ENCODE measurements around the gene PROC.
A peak's percentile ranks its signal among the peaks of the same experiment; 100 is the strongest.

PROC gene

GRCh38 chr2:127420039-127420864, 2.0 kb downstream of the PROC start:
- Histone ChIP-seq H3K27ac (no peak overlapping the region), H3K9ac (ENCODE audit: insufficient read length) (no peak overlapping the region), H3K4me3 (no peak overlapping the region), H3K36me3 (ENCODE audit: insufficient read depth, low read length) (no peaks in the 10 kb centered on the region), H3K9me3 (ENCODE audit: low read depth, low read length) (no peaks in the 10 kb centered on the region)
- no peak for TF ChIP-seq EZH2 (IDR thresholded peaks at IDR 0.05)
- TF ChIP-seq FOXP2 (optimal IDR thresholded peaks at IDR 0.05; ENCODE audit: control extremely low read depth, extremely low read length, insufficient read depth): no peak
- TF ChIP-seq POLR2AphosphoS5 (IDR thresholded peaks at IDR 0.05; ENCODE audit: borderline replicate concordance, low read depth, low read length): no peak
- no peak for DNase-seq (ENCODE audit: low read depth, low spot score)

DNA sequence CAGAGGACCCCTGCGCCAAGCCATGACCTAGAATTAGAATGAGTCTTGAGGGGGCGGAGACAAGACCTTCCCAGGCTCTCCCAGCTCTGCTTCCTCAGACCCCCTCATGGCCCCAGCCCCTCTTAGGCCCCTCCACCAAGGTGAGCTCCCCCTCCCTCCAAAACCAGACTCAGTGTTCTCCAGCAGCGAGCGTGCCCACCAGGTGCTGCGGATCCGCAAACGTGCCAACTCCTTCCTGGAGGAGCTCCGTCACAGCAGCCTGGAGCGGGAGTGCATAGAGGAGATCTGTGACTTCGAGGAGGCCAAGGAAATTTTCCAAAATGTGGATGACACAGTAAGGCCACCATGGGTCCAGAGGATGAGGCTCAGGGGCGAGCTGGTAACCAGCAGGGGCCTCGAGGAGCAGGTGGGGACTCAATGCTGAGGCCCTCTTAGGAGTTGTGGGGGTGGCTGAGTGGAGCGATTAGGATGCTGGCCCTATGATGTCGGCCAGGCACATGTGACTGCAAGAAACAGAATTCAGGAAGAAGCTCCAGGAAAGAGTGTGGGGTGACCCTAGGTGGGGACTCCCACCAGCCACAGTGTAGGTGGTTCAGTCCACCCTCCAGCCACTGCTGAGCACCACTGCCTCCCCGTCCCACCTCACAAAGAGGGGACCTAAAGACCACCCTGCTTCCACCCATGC, 3.0 kb downstream of the PROC start:
- Histone ChIP-seq H3K9me3 (ENCODE audit: low read depth, low read length) (no peaks in the 10 kb centered on the region), H3K9ac (ENCODE audit: insufficient read length) (no peak overlapping the region), H3K27ac (no peak overlapping the region), H3K36me3 (ENCODE audit: insufficient read depth, low read length) (no peaks in the 10 kb centered on the region), H3K4me3 (no peak overlapping the region)
- TF ChIP-seq EZH2 (IDR thresholded peaks at IDR 0.05) (no peak), POLR2AphosphoS5 (IDR thresholded peaks at IDR 0.05; ENCODE audit: borderline replicate concordance, low read depth, low read length) (no peak), FOXP2 (optimal IDR thresholded peaks at IDR 0.05; ENCODE audit: control extremely low read depth, extremely low read length, insufficient read depth) (no peak)
- DNase-seq (ENCODE audit: low read depth, low spot score): no peak

DNA sequence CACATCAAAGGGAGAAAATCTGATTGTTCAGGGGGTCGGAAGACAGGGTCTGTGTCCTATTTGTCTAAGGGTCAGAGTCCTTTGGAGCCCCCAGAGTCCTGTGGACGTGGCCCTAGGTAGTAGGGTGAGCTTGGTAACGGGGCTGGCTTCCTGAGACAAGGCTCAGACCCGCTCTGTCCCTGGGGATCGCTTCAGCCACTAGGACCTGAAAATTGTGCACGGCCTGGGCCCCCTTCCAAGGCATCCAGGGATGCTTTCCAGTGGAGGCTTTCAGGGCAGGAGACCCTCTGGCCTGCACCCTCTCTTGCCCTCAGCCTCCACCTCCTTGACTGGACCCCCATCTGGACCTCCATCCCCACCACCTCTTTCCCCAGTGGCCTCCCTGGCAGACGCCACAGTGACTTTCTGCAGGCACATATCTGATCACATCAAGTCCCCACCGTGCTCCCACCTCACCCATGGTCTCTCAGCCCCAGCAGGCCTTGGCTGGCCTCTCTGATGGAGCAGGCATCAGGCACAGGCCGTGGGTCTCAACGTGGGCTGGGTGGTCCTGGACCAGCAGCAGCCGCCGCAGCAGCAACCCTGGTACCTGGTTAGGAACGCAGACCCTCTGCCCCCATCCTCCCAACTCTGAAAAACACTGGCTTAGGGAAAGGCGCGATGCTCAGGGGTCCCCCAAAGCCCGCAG, 3.8 kb downstream of the PROC start:
- Histone ChIP-seq H3K9ac (ENCODE audit: insufficient read length) (no peak overlapping the region), H3K9me3 (ENCODE audit: low read depth, low read length) (no peaks in the 10 kb centered on the region), H3K36me3 (ENCODE audit: insufficient read depth, low read length) (no peaks in the 10 kb centered on the region), H3K27ac (no peak overlapping the region), H3K4me3 (no peak overlapping the region)
- no peak for TF ChIP-seq POLR2AphosphoS5 (IDR thresholded peaks at IDR 0.05; ENCODE audit: borderline replicate concordance, low read depth, low read length)
- TF ChIP-seq EZH2 (IDR thresholded peaks at IDR 0.05): no peak
- no peak for TF ChIP-seq FOXP2 (optimal IDR thresholded peaks at IDR 0.05; ENCODE audit: control extremely low read depth, extremely low read length, insufficient read depth)
- DNase-seq (ENCODE audit: low read depth, low spot score): no peak

DNA sequence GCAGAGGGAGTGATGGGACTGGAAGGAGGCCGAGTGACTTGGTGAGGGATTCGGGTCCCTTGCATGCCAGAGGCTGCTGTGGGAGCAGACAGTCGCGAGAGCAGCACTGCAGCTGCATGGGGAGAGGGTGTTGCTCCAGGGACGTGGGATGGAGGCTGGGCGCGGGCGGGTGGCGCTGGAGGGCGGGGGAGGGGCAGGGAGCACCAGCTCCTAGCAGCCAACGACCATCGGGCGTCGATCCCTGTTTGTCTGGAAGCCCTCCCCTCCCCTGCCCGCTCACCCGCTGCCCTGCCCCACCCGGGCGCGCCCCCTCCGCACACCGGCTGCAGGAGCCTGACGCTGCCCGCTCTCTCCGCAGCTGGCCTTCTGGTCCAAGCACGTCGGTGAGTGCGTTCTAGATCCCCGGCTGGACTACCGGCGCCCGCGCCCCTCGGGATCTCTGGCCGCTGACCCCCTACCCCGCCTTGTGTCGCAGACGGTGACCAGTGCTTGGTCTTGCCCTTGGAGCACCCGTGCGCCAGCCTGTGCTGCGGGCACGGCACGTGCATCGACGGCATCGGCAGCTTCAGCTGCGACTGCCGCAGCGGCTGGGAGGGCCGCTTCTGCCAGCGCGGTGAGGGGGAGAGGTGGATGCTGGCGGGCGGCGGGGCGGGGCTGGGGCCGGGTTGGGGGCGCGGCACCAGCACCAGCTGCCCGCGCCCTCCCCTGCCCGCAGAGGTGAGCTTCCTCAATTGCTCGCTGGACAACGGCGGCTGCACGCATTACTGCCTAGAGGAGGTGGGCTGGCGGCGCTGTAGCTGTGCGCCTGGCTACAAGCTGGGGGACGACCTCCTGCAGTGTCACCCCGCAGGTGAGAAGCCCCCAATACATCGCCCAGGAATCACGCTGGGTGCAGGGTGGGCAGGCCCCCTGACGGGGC, 4.6 kb downstream of the PROC start:
- Histone ChIP-seq H3K4me3 (peak overlapping the region; percentile 74), H3K9ac (ENCODE audit: insufficient read length) (no peak overlapping the region), H3K36me3 (ENCODE audit: insufficient read depth, low read length) (no peaks in the 10 kb centered on the region), H3K9me3 (ENCODE audit: low read depth, low read length) (no peaks in the 10 kb centered on the region), H3K27ac (no peak overlapping the region)
- TF ChIP-seq POLR2AphosphoS5 (IDR thresholded peaks at IDR 0.05; ENCODE audit: borderline replicate concordance, low read depth, low read length) (no peak), EZH2 (IDR thresholded peaks at IDR 0.05) (no peak), FOXP2 (optimal IDR thresholded peaks at IDR 0.05; ENCODE audit: control extremely low read depth, extremely low read length, insufficient read depth) (no peak)
- no peak for DNase-seq (ENCODE audit: low read depth, low spot score)

GRCh38 chr2:127423478-127423843, 5.2 kb downstream of the PROC start:
- no peaks in the 10 kb centered on the region for H3K9me3 ChIP-seq (ENCODE audit: low read depth, low read length)
- peak overlapping the region; percentile 74 for H3K4me3 ChIP-seq
- H3K27ac ChIP-seq: no peak overlapping the region
- no peak for DNase-seq (ENCODE audit: low read depth, low spot score)
- TF ChIP-seq POLR2AphosphoS5 (IDR thresholded peaks at IDR 0.05; ENCODE audit: borderline replicate concordance, low read depth, low read length): no peak
- no peak for TF ChIP-seq FOXP2 (optimal IDR thresholded peaks at IDR 0.05; ENCODE audit: control extremely low read depth, extremely low read length, insufficient read depth)
- TF ChIP-seq EZH2 (IDR thresholded peaks at IDR 0.05): no peak
- no peak overlapping the region for H3K9ac ChIP-seq (ENCODE audit: insufficient read length)
- no peaks in the 10 kb centered on the region for H3K36me3 ChIP-seq (ENCODE audit: insufficient read depth, low read length)

- Histone ChIP-seq H3K27ac (no peak overlapping the region), H3K9ac (ENCODE audit: insufficient read length) (no peak overlapping the region), H3K36me3 (ENCODE audit: insufficient read depth, low read length) (no peaks in the 10 kb centered on the region), H3K9me3 (ENCODE audit: low read depth, low read length) (no peaks in the 10 kb centered on the region), H3K4me3 (peak overlapping the region; percentile 74)
- DNase-seq (ENCODE audit: low read depth, low spot score): no peak
- TF ChIP-seq FOXP2 (optimal IDR thresholded peaks at IDR 0.05; ENCODE audit: control extremely low read depth, extremely low read length, insufficient read depth) (no peak), POLR2AphosphoS5 (IDR thresholded peaks at IDR 0.05; ENCODE audit: borderline replicate concordance, low read depth, low read length) (no peak), EZH2 (IDR thresholded peaks at IDR 0.05) (no peak)
Measured at GRCh38 chr2:127423880-127424279, 5.7 kb downstream of the PROC start.

GRCh38 chr2:127424598-127425520, 6.6 kb downstream of the PROC start:
- DNase-seq (ENCODE audit: low read depth, low spot score): no peak
- no peak overlapping the region for H3K9ac ChIP-seq (ENCODE audit: insufficient read length)
- no peaks in the 10 kb centered on the region for H3K9me3 ChIP-seq (ENCODE audit: low read depth, low read length)
- TF ChIP-seq EZH2 (IDR thresholded peaks at IDR 0.05) (no peak), POLR2AphosphoS5 (IDR thresholded peaks at IDR 0.05; ENCODE audit: borderline replicate concordance, low read depth, low read length) (no peak), FOXP2 (optimal IDR thresholded peaks at IDR 0.05; ENCODE audit: control extremely low read depth, extremely low read length, insufficient read depth) (no peak)
- H3K4me3 ChIP-seq: no peak overlapping the region
- no peaks in the 10 kb centered on the region for H3K36me3 ChIP-seq (ENCODE audit: insufficient read depth, low read length)
- no peak overlapping the region for H3K27ac ChIP-seq
